NCI-H1105 (cell line): ENCODE measurements around the gene HMCN2.

Experiments used
- DNase-seq: peaks from one replicate; lab custom pipeline; 2025; lab: John Stamatoyannopoulos, UW

Gene HMCN2

DNA sequence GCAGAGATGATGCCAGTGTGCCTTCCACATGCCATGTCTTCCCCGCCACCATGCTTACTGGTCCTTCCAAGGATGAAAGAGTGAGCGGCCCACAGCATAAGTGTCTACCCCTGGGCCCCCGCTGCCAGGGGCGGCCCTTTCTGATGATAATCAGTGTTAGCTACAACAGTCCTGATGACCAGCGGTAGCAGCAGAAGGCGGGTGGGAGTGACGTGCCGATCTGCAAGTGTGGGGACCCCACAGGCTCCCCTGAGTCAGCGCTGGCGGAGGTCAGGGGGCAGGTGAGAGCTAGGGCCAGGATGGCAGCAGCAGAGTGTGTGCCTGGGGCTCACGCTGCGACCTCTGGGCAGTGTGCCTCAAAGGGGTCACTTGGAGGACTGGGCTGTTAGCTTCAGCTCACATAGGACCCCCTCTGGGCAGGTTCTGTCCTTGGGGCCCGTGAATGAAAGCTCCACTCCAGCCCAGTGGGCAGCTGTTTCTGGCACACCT is 80.4 kb downstream of the HMCN2 start:
- no peak for DNase-seq

DNA sequence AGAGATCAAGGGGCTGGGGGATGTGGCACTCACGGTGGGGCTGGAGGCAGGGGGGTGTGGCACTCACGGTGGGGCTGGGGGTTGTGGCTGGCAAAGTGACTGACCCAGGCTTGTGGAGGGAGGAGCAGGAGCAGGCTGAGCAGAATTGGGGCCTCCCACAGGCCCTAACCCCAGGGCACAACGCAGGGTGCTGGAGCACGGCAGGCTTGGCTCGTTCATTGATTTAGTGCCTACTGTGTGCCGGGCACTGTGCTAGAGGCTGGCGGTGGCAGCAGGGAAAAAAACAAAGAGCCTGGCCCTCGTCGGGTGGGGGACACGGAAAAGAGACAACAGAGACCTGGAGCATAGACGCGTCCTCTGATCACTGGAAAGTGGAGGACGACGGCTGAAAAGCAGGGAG is 80.9 kb downstream of the HMCN2 start:
- no peak for DNase-seq

DNA sequence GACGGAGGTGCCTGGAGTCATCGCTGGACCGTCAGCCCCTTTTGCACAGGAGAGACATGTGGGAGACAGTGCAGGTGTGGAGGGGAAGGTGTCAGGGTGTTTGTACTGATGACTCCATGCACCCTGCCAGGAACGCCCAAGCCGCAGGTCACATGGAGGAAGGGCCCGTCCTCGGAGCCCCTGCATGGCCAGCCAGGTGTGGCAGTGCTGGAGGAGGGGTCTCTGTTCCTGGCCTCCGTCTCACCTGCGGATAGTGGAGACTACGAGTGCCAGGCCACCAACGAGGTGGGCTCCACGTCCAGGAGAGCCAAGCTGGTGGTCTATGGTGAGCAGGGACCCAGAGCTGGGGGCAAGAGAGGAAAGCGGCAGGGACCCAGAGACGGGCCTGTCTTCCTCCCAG is 81.5 kb downstream of the HMCN2 start:
- no peak for DNase-seq

DNA sequence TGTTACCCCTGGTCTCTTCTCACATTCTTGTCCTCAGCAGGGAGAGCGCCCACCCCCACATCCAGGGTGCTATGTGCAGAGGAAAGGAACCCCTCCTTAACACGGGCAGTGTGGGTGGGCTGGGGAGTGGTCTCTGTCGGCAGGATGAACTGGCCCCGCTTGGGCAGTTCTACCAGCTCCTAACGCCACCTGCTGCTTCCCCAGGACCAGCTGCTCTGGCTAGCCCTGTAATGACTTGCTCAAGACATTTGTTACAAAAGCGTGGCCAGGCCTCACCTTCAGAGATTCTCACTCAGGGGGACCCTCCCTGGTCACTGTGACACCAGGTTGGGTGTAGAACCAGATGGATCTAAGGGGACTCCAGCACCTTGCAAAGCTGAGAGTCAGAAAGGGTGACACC is 82.4 kb downstream of the HMCN2 start:
- no peak for DNase-seq

DNA sequence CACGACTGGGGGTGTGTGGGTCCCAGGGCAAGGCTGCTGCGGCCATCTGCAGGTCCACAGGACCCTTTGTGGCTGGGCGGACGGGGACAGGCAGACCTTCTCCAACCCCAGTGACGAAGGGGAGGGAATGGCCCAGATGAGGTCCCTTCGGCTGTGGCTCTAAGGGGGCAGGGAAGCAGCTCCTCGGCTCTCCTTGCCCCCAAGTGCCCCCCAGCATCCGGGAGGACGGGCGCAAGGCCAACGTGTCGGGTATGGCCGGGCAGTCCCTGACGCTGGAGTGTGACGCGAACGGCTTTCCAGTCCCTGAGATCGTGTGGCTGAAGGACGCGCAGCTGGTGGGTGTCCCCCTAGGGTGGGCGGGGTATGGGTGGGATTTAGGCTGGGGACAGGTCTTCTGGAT is 82.8 kb downstream of the HMCN2 start:
- no peak for DNase-seq

DNA sequence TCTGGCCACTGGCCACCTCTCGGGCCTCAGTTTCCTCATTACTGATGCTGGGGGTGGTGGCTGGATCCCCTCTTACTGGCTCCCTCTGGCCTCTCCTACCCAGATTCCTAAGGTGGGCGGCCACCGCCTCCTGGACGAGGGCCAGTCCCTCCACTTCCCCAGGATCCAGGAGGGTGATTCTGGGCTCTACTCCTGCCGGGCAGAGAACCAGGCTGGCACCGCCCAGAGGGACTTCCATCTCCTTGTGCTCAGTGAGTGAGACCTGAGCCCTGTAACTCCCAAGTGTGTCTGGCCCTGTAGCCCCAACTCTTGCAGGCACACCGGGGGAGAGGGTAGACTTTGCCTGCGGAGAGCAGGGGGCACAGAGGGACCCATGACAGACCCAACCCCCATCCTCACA is 83.3 kb downstream of the HMCN2 start:
- DNase-seq = no peak

DNA sequence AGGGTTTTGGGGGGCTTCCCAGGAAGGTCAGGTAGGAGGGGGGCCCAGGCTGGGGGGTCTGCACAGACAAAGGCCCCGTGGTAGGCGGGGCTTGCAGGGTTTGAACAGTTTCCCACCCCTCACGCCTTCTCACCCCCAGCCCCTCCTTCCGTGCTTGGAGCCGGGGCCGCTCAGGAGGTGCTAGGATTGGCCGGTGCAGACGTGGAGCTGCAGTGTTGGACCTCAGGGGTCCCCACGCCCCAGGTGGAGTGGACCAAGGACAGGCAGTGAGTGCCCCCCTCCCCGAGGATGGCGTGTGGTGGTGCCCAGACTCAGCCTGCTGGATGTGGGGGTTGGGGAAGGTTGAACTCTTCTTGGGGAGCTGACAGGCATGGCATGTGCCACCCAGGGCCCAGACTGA is 83.8 kb downstream of the HMCN2 start:
- DNase-seq = no peak

DNA sequence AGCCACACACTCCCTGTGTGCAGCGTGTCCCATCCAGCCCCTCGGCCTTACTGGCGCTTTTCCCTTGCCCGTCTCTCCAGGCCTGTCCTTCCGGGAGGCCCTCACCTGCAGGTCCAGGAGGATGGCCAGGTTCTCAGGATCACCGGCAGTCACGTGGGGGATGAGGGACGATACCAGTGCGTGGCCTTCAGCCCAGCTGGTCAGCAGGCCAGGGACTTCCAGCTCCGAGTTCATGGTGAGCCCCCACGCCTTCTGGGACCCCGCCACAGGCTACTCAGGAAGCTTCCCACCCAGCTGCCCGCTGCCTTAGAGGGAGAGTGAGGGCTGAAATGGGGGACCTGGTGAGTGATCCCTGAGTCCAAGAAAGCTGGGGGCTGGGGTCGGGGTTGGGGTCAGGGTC is 85.8 kb downstream of the HMCN2 start:
- no peak for DNase-seq

DNA sequence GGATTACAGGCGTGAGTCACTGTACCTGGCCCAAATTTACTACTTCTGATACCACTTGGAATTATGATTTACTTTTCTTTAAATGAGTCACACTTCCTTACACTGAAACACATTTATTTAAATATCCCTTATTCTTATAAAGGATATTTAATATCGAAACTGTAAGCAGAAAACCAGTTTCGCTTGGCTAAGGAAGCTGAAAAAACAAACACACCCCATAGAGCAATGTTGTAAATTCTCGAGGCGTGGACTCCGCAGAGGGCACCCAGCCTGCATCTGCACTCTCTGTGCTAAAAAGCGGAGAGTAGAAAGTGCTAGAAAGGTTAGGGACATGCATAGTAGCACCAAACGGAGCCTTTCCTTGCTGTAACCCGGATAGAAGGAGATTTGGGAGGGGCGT is 86.5 kb downstream of the HMCN2 start:
- DNase-seq = no peak

DNA sequence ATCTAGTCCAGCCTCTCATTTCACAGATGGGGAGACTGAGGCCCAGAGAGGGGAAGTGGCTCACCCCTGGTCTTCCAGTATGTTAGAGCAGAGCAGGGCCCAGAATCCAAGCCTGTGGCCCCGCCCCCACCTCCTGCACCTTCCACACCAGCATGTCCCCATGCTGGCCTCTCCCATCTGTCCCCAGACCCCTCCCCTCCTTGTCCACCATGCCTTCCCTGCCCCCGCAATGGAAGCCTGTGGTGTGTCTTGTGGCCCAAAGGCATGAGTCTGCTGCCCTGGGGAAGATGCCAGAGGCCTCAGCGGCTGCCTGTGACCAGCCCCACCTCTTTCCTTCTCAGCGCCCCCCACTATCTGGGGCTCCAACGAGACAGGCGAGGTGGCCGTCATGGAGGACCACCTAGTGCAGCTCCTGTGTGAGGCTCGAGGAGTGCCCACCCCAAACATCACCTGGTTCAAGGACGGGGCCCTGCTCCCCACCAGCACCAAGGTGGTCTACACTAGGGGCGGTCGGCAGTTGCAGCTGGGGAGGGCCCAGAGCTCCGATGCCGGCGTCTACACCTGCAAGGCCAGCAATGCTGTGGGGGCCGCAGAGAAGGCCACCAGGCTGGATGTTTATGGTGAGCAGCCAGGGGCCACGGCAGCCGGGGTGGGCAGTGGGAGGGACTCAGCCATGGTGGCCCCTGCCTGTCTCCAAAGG is 87.2 kb downstream of the HMCN2 start:
- no peak for DNase-seq

DNA sequence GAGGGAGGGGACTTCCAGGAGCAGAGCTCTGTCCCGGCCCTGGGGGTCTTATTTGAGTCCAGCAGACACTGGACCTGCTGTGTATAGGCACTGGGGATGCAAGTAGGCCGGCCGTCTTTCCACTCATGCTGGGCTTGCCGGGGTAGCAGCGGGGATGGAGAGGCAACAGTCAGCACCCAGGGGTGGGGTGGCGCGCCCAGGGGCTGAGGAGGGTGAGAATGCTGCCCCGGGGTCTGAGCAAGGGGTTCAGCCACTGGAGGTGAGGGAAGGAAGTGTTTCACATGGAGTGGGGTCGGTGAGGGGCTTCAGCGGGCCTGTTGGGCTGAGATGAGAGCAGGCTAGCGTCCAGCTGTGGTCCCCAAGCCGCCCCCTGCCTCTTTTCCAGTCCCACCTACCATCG is 88.8 kb downstream of the HMCN2 start:
- DNase-seq = no peak

DNA sequence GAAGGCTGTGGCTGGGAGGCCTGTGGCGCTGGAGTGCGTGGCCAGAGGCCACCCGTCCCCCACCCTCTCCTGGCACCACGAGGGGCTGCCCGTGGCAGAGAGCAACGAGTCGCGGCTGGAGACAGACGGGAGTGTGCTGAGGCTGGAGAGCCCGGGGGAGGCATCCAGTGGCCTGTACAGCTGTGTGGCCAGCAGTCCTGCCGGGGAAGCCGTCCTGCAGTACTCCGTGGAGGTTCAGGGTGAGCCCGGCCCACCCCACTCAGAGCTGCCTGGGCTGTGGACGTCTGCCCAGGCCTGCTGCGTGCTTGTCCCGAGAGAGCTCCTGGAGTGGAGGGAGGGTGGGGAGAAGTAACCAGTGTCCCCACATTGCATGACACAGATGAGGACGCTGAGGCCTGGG is 89.2 kb downstream of the HMCN2 start:
- DNase-seq = no peak

DNA sequence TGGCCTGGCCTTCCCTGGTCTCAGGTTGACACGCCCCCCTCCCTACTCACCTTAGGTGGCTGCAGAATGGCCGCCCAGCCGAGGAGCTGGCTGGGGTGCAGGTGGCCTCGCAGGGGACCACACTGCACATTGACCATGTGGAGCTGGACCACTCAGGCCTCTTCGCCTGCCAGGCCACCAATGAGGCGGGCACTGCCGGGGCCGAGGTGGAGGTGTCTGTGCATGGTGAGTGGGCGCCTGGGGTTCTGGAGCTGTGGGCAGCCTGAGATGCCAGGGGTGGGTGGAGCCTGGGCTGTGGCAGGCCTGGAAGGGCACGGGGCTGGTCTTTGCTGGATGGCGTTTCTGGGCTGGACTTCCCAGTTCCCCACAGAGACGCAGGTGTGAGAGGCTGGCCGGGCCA is 90.5 kb downstream of the HMCN2 start:
- no peak for DNase-seq

DNA sequence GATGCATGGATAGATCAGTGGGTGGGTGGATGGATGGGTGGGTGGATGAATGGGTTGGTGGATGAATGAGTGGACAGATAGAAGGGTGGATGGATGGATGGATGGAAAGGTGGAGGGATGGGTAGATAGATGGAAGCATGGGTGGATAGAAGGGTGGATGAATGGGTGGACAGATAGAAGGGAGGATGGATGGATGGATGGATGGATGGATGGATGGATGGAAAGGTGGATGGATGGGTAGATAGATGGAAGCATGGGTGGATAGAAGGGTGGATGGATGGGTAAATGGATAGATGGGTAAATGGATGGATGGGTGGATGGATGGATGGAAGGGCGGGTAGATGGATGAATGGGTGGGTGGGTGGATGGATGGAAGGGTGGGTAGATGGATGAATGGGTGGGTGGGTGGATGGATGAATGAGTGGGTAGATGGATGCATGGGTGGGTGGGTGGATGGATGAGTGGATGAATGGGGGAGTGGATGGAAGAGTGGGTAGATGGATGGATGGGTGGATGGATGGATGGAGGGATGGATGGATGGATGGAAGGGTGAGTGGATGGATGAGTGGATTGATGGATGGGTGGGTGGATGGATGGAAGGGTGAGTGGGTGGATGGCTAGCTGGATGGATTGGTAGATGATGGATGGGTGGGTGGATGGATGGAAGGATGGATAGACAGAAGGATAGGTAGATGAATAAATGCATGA is 91.5 kb downstream of the HMCN2 start:
- DNase-seq = no peak

DNA sequence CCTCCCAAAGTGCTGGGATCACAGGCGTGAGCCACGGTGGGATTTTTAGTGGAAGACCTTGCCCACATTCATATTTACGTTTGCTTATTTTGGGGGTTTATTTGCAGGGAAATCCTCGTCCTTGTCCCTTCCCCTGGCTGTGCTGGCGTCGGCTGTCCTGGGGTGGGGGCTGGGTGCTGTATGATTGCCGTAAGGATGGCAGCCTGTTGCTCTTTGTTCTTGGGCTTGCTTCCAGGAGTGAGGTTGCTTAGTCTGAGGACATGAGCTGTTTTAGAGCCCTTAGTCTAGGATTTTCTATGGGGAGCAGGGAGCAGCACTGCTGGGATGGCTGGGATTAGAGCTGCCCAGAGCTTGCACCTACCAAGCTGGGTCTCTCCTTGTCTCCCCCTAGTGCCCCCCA is 93.4 kb downstream of the HMCN2 start:
- no peak for DNase-seq

DNA sequence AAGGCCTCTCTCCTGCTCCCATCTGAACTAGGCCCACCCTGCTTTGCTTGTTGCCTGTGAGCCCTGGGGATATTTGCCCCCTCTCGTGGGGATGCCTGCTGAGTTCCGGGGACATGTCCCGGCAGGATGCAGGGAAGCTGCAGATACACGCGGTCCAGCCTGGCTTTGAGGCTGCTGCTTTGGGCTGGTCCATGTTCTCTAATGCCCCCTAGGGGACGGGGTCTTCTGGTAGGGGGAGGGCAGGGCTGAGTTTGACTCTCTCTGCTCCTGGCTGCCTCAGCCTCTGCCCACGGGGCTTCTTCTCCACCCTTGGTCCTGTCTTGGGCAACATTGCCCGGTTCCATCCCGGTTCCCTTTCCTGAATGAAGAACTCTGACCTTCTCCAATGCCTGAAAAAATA is 94.3 kb downstream of the HMCN2 start:
- no peak for DNase-seq

DNA sequence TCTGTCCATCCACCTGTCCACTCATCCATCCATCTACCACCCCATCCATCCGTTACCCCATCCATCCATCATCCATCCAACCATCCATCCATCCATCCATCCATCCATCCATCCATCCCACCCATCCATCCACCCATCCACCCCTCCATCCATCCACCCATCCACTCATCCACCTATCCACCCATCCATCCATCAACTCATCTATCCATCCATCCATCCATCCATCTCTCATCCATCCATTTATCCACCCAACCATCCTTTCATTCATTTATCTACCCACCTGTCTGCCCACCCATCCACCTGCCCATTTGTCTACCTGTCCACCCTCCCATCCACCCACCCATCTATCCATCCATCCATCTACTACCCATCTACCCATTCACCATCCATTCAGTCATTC is 95.1 kb downstream of the HMCN2 start:
- DNase-seq = no peak

DNA sequence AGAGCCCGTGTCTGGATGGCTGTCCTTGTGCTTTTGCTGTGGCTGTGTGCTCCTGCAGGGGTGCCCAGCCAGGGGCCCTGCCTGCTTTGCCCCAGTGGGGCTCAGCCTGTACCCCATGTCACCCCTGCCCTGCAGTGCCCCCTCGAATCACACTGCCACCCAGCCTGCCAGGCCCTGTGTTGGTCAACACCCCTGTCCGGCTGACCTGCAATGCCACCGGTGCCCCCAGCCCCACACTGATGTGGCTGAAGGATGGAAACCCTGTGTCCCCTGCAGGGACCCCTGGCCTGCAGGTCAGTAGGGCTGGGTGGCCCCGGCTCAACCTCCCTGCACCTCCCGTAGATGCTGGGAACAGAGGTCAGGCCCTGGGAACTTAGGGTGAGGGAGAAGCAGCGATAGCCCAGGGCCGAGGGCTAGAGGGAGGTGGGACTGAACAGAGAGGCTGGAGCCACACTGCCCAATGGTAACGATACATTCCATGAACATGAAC is 96.4 kb downstream of the HMCN2 start:
- no peak for DNase-seq

DNA sequence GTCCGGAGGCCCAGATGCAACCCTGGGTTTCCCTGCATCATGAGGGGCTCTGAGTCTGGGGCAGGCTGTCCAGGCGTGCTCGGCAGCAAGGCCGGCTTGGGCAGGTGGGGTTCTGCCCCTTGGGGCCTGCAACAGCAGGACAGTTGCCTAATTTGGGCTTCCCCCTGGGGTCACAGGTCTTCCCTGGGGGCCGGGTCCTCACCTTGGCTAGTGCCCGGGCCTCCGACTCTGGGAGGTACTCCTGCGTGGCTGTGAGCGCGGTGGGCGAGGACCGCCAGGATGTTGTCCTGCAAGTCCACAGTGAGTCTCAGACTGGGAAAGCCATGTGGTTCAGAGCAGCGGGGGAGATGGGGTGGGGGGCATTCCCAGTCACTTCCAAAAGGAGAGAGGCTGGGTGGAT is 97.1 kb downstream of the HMCN2 start:
- DNase-seq = no peak

DNA sequence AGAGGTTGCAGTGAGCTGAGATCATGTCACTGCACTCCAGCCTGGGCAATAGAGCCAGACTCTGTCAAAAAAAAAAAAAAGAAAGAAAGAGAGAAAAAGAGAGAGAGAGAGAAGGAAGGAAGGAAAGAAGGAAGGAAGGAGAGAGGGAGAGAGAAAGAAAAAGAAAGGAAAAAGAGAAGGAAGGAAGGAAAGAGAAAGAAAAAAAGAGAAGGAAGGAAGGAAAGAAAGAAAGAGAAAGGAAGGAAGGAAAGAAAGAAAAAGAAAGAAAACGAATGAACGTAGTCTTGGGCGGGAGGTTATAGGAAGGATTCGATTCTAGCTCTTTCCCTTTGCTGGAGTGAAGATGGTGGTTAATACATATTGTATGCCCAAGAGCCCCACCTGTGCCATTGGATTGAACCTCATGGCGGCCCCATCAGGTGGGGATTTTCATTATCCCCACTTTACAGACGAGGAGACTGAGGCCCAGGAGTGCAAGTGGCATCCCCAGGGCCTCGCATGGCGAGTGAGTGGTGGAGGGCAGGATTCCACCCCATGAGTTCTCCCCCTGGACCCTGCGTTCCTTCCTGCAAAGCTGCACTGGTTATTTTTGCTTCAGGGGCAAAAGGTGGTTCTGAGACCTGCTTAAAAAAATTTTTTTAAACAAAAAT is 98.3 kb downstream of the HMCN2 start:
- DNase-seq = no peak

DNA sequence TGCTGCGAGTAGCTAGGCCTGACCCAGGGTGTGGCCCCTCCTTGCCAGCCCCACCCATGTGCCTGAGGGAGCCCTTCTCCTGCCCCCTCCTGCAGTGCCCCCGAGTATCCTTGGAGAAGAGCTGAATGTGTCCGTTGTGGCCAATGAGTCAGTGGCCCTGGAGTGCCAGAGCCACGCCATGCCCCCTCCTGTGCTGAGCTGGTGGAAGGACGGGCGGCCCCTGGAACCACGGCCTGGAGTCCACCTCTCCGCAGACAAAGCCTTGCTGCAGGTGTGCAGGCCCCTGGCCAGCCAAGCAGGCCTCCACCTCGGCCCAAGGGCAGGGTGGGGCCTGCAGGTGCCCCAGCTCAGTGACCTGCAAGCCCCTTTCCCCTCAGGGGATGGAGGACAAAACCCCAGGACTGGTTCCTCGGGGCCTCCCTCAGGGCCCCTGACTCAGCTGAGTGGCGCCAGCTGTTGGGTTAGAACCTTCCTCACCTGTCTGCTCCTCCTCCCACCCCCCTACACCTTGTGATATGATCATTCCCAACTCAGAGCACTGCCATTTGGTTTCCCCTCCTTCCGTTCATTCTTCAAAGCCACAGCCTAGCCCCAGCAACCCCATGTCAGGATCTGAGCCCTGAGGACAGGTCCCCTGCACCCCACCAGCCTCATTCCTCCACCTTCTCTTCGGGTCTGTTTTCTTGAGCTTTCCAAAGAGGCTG is 99.2 kb downstream of the HMCN2 start:
- no peak for DNase-seq

DNA sequence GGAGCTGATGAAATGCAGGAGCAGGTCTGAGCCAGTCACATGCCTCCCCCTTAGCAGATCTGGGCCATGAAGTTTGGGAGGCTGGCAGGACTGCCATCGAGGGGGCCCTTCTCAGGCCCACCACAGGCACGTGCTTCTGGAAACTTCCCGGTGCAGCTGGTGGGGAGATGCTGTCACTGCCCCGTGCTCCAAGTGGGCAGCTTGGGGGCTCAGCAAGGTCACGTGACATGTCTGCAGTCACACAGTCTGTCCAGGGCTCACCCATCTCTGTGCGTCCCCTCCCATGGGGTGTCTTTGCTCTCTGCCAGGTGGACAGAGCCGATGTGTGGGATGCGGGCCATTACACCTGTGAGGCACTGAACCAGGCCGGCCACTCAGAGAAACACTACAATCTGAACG is 99.8 kb downstream of the HMCN2 start:
- no peak for DNase-seq

DNA sequence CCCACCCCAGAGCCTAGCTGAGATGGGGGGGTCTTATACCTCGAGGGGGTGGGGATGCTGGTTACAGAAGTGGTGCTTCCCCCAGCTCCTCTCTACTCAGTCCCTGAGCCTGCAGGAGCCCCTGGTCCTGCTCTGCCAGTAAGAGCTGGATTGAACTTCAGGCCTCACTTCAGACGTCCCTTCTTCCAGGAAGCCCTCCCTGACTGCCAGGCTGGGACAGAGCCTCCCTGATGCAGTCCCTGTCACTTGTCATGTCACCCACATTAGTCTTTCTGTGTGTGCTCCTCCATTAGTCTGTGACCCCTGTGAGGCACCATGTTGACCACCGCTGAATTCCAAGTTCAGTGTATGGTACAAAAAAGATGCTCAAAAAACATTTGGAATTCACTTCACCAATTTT is 100.5 kb downstream of the HMCN2 start:
- no peak for DNase-seq
